HG03342 (cell line): Measurements from ENCODE around the gene ZNF503.

ENCODE experiments used
- ATAC-seq: cut with Tn5 transposase; IDR thresholded peaks from one replicate; pipeline ENCODE4 v1.9.1; 2021; ENCODE audit warnings: mild to moderate bottlenecking, moderate library complexity; ENCODE audit not compliant: unreplicated experiment

ZNF503 gene

DNA sequence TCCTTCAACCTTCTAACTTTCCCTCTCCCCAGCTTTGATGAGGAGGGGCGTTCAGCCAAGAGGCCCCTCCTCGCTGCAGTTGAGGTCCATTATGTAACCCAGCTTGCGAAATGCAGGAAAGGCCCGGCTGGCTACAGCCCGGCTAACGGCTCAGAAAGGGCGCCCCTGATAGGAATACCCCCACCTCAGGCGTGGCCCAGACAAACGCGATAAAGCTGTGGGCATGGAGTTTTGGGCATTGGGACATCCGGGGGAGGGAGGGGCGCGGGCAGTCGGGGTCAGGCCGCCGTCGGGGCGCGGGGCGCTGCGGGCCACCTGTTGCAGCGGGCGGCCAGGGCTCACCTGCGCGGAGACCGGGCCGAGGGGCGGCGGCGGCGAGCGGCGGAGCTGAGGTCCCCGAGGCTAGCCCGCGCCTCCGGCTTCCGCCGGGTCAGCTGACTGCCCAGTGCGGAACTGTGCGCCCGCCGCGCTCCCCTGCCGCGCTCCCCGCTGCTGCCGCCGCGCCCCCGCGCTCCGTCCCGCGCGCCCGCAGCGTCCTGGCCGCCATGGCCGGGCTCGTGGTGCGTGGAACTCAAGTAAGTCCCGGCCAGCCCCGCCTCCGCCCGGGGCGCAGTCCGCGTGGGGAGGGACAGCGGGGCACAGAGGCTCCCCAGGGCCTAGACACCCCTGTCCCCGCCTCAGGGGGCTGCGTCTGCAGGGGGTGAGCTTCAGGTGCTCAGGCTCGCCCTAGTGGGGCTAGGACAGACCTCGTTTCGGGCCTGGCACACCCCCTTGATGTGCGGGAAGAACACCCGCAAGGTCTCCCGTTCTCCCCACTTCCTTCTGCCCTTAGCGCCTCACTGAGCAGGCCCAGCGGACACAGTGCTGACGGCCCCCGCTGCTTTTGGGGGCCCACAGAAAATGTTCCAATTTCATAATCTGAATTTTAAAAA is 29.9 kb upstream of the ZNF503 start, which contains the start of gene LRMDA:
Gene LRMDA, plus strand, starts transcription at position 445 of the 932 bp plus-strand sequence.
- no peak for ATAC-seq

DNA sequence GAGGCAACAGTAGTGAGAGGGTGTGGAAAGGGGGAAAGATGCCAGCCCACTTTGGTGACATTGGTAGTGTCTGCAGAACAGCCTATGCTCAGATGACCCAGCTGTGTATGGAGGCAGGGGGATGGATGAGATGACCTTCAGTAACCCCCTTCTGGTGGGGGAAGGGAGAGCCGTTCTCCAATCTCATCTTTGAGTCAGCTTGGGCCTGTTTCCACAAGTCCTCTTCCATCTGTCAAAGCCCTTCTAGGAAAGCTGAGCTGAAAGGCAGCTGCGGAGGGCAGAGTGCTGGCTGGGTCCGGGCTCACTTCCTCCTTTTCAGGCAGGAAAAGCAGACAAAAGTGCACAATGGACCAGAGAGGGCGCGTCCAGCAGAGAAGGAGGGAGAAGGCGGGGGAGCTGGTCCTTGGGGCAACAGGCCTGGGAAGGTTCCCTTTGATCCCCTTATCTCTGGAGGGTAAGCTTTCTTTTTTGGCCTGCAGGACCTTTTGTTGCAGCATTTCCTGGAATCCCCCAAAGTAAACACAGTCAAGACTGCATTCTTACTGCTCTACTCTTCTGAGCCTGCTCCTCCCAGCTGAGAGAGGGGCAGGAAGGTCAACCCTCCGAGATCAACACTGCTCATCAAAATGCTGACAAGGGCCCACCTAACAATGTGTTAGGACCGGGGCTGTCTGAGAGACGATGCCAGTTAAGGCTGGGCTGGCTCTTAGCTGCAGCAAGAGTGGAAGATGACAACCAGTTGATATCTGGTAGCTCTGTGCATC is 28.6 kb upstream of the ZNF503 start:
- no peak for ATAC-seq

DNA sequence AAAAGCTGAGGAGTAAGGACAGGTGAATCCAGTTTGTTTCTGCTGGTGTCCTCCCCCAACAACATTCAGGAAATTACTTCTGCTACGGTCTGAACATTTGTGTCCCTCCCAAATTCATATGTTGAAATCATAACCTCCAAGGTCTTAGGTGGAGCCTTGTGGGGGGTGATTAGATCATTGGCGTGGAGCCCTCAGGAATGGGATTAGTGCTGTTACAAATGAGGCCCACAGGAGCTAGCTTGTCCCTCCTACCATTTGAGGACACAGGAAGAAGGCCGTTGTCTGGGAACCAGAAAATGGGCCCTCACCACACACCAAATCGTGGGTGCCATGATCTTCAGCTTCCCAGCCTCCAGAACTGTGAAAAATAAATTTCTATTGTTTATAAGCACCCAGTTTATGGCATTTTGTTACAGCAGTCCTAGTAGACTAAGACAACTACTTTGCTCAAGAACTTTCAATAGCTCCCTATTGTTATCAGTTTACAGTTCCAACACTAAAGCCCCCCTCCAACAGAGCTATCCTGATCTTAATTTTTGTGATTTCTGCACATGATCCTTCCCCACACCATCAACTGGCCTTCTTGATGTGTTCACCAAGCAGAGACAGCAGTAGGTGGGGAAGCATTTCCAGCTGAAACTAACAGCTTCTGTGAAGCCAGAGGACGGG is 27.7 kb upstream of the ZNF503 start:
- ATAC-seq = no peak

- peak; percentile 38 for ATAC-seq
Observed at GRCh38 chr10:75428434-75429158, 27.0 kb upstream of the ZNF503 start.

GRCh38 chr10:75427951-75428350 is 26.4 kb upstream of the ZNF503 start:
- ATAC-seq = no peak

GRCh38 chr10:75426880-75427279 is 25.3 kb upstream of the ZNF503 start:
- no peak for ATAC-seq

GRCh38 chr10:75425291-75426079 is 23.9 kb upstream of the ZNF503 start:
- no peak for ATAC-seq

DNA sequence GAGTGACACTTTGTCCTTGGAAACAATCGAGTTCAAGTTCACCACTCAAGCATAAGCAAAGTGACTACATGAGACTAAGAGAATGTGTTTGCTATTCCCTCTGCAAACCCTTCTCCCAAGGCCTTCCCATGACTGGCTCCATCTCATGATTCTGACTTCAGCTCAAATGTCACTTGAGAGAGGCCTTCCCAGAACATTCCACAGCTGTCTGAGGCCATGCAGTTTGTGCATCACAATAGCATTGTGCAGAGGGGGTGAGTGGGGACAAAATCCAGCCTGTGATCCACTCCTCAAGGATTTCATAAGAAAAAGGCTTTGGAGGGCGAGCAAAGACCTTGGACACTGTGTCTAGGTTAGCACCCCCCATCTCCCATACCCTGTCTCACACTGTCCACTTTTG is 23.0 kb upstream of the ZNF503 start:
- no peak for ATAC-seq

DNA sequence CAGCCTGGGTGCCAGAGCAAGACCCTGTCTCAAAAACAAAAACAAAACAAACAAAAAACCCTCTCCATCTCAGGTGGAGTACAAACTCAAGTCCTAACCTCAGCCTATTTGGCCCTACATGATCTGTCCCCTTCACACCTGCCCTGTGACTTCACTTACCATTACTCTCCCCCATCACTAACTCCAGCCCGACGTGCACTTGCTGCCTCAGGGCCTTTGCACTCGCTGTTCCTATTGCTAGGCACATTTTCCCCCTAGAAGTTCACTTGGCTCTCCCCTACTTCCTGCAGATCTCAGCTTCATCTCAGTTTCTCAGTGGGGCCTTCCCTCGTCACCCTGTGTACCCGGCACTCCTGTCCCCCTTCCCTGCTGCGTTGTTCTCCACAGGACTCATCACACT is 21.3 kb upstream of the ZNF503 start:
- ATAC-seq = no peak

- no peak for ATAC-seq
Observed at GRCh38 chr10:75418712-75419111, 17.1 kb upstream of the ZNF503 start.

GRCh38 chr10:75418293-75418692 is 16.7 kb upstream of the ZNF503 start:
- ATAC-seq = no peak

DNA sequence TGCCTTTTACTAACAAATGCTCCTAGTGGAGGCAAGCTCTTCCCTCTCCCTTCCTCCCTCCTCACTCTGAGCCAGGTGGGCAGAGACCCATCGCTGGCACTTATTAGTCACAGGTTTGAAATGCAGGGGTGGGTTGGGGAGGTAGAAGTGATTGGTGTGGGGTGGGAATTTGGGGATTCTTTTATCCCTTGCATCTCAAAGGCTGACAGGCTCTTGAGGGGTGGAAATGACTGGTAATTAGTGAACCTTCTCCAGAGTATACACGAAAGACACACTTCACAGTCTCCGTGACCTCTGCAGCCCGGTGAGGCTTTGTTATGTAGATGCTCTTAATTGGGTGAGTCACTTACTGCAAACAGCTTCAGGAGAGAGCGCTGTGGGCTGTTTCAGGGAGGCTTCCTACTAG is 16.0 kb upstream of the ZNF503 start:
- no peak for ATAC-seq

DNA sequence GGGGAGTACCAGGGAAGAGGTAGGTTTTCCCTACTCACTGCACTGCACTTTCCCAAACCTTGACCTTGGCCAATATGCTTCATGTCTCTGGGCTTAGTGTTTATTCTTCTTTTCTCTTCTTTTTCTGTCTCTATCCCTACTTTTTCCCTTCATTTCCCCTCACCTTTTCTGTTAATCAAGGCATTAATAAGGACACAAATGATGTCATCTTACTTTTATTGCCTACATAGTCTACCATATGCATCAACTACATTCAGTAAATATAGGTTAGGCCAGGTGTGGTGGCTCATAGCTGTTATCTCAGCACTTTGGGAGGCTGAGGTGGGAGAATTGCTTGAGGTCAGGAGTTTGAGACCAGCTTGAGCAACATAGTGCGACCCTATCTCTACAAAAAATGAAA is 13.0 kb upstream of the ZNF503 start:
- no peak for ATAC-seq

DNA sequence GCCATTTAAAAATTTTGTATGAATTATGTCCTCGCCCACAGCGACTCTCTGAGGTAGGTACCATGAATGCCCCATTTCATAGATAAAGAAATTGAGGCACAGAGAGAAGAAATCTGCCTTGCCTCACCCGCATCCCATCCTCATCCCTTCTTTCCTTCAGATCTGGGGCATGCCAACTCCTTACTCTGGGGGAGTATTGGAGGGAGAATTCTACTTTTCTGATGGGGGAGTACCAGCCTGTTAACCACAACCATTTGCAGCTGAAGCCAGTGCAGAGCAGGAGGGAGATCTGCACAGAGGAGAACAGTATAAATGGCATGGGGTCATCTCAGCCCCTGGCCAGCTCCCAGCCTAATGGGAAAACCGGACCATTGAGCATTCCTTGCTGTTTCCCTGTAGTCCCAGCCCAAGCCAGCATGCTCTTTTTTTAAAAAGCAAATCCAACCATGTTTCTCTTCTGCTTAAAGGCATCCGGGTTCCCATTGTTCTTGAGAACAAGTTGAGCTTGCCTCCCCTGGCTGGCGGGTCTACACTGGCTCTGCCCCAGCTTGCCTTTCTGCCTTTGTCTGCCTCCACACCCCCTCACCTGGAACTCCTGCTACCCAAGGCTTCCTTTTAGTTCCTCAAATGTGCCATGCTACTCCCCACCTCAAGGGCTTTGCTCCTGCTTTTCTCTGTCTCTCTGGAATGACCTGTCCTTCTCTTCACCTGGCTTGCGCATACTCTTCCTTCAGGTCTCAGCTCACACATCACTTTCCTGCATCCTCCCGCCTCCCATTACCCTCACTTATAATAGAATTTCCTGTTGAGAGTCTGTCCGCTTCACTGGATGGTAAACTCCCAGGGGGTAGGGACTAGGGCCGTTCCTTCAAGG is 8.8 kb upstream of the ZNF503 start:
- ATAC-seq = no peak

DNA sequence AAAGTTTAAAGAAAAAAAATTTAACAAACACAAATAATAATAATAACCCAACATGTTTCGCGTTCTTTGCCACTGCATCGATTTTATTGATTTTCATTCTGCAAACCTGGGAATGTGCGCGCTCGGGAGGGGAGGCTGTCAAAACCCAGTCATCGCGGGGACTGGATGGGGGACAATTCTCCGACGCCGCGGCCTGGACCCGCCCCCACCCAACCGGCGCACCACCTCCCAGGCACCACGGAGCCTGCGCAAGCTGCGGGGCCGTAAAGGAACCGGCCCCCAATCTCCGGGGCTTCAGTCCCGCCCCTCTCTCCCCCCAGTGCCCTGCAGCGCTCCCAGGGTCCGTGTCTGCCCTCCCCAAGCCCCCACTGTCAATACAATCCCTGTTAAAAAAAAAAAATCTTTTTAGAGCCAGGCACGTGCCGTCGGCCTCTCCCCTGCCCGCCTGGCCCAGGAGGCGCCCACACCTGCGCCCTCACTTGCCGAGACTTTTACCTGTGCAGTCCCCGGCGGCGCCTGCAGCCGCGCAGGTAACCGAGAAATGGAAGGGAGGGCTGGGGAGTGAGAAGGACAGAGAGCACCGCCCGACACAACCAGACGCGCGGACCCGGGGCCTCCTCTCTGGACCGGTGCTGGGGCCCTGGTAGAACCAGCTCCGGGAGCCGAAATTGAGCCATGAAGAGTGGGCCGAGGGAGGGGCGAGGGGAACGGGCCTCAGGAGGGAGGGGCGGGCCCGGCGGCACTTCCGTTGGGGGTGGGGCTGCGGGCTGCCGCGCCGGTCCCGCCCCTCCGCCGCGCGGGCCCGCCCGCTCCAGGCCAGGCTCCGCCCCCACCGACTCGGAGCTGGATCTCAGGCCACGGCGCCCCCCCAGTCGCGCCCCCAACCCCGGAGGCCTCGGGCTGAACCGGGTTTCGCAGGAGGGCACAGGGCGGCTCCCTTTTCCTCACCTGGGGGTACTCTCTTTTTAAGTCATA is 7.6 kb upstream of the ZNF503 start:
- peak; percentile 64 for ATAC-seq

GRCh38 chr10:75408509-75408875 is 6.9 kb upstream of the ZNF503 start:
- ATAC-seq = no peak

DNA sequence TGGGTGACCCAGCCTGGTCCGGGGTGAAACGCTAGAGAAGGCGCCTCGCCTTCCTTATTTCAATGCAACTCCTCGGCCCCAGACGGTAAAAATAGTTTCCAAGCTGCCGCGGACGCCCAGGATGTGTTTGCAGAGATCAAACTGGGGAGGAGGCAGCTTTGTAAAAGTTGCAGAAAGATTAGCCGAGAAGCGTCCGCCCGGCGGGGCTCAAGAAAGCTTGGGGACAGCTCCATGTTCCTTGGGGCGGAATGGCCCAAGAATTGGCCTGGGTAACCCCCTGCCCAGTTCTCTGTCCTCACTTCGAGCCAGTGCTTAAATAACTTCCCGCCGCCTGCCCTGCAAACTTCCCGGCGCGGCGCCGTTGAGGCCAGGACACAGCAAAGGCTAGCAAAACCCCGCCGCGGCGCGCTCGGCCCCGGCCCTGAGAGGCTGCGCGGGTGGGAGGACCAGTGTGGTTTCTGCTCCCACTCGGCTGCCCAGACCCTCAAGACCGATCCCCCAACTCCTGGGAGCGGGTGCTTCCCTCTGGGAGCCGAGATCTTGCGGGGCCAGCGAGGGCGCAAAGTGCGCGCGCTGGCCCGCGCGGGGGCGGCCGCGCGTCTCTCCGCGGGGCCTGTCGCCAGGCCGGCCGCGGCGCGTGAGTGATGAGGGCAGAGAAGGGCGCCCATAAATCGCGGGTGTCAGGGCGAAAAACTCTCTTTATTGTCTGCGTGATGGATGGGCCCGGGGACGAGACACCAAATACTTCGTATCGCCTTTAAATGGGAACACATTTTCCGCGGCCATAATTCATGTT is 6.3 kb upstream of the ZNF503 start:
- no peak for ATAC-seq
